ENCODE data around the gene C19orf53.

Gene C19orf53

GRCh38 chr19:13826652-13827235 lies 52.5 kb downstream of the C19orf53 start:
- DNase-seq (ENCODE audit: low read depth in 3 of 3) = no peak

GRCh38 chr19:13827656-13828055 lies 53.4 kb downstream of the C19orf53 start:
- no peak for DNase-seq (ENCODE audit: low read depth in 3 of 3)

All from stimulated activated CD4-positive, alpha-beta T cell treated with anti-CD3 and anti-CD28 coated beads, TNF-alpha, amount 100 ng/mL, for 4 hours (primary cell).